NB4 (cell line): Measurements from ENCODE around the gene APCDD1.

Source experiments
- CTCF ChIP-seq: IDR thresholded peaks from one replicate; pipeline ENCODE4 v1.5.1; 2012; ENCODE audit warnings: low read depth, low read length
- POLR2A ChIP-seq: IDR thresholded peaks from 2 replicates; pipeline ENCODE4 v1.6.1; 2011; ENCODE audit warnings: mild to moderate bottlenecking; ENCODE audit not compliant: insufficient read length; ENCODE audit errors: extremely low read depth

GRCh38 chr18:10461989-10462388 lies 7.6 kb downstream of the APCDD1 start:
- no peak for TF ChIP-seq CTCF
- no peak for TF ChIP-seq POLR2A
